HG03565 (cell line): ENCODE results near the gene DCST1.

ENCODE experiments used
- ATAC-seq: cut with Tn5 transposase; IDR thresholded peaks from one replicate; pipeline ENCODE4 v1.9.1; 2021; ENCODE audit warnings: mild to moderate bottlenecking, moderate library complexity; ENCODE audit not compliant: unreplicated experiment

Gene DCST1

DNA sequence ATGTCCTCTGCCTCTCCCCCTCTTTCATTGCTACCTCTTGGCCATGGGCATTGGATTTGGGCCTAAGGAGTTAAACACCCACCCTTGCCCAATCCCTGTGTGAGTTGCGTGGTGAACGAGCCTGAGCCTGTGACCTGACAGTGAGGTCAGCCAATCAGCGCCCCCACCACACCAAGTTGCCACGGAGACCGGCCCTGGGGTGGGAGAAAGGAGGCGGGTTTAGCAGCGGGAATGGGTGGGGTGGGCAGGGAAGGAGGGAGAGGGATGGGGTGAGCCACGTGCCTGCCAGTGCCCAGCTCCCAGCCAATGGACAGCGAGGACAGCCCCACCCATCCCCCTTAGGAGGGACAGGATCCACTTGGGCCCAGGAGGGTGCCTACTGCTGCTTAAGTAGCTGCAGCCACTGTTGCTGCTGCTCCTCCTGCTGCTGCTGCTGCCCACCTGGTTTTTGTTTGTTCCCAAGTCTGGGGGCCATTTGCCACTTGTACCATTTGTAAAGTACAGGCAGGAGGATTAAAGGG lies 21.5 kb upstream of the DCST1 start:
- ATAC-seq = no peak

DNA sequence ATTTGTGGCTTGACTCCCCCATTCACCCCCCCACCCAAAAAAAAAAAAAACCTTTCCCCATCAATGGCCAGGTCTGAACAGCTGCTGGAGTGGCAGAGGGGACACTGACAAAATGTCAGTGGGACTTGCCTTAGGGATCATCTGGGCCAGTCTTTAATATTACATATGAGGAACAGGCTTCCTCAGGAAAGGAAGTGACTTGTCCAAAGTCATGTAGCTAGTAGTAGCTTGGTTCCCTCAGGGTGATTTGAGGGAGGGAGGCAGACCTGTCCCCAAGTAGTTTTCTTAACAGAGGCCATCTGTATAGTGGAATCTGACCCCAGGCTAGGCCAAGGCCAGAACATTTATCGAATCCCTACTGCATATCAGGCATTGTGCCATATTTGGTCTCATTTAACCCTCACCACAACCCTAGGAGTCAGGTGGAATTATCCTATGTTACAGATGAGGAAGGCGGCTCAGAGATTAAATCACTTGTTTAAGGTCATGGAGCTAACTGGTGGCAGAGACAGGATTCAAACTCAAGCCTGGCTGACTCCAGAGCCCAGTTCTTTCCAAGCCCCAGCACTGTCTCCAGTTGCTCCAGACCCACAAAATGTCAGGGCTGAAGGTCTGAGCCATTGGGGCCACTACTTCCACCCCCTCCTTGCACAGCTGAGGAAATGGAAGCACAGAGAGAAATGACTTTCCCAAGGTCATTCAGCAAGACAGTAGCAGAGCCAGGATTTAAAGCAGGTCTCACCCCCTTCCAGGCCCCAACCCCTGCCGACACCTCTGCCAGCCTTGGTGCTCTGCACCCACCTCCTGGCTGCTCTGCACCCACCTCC lies 20.6 kb upstream of the DCST1 start:
- no peak for ATAC-seq

GRCh38 chr1:155013632-155014031 lies 20.0 kb upstream of the DCST1 start:
- ATAC-seq = no peak

DNA sequence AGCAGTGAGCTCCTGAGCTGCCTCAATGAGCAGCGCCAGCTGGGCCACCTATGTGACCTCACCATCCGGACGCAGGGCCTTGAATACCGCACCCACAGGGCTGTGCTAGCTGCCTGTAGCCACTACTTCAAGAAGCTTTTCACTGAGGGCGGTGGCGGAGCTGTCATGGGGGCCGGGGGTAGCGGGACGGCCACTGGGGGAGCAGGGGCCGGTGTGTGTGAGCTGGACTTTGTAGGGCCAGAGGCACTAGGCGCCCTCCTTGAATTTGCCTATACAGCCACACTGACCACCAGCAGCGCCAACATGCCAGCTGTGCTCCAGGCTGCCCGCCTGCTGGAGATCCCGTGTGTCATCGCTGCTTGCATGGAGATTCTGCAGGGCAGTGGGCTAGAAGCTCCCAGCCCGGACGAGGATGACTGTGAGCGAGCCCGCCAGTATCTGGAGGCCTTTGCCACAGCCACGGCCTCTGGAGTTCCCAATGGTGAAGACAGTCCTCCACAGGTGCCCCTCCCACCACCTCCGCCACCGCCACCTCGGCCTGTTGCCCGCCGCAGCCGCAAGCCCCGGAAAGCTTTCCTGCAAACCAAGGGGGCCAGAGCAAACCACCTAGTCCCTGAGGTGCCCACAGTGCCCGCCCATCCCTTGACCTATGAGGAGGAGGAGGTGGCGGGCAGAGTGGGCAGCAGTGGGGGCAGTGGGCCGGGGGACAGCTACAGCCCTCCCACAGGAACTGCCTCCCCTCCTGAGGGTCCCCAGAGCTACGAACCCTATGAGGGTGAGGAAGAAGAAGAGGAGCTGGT lies 18.7 kb upstream of the DCST1 start:
- no peak for ATAC-seq

GRCh38 chr1:155015527-155016230 lies 17.9 kb upstream of the DCST1 start:
- ATAC-seq = no peak

GRCh38 chr1:155016231-155016831 lies 17.3 kb upstream of the DCST1 start:
- no peak for ATAC-seq

- ATAC-seq = peak; percentile 74
These were observed 16.3 kb upstream of the DCST1 start for GRCh38 chr1:155017041-155017945.

DNA sequence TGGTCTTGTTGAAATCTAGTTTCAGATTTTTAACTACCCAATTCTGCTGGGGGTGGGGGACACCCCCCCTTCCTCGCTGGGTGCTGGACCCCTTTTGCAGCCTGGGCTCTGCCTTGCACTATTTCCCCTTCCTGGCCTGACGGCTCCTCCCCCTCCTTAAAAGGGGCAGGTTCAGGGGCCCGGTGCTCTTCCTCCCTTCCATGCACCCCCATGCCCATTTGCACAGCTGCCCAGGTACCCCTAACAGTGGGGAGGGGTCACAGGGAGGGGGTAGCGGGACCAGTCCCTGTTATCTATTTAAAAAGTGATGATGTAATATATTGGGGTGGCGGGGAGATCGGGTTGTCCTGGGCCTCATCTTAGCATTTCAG lies 15.7 kb upstream of the DCST1 start:
- no peak for ATAC-seq

GRCh38 chr1:155018617-155019348 lies 14.8 kb upstream of the DCST1 start:
- ATAC-seq = no peak

DNA sequence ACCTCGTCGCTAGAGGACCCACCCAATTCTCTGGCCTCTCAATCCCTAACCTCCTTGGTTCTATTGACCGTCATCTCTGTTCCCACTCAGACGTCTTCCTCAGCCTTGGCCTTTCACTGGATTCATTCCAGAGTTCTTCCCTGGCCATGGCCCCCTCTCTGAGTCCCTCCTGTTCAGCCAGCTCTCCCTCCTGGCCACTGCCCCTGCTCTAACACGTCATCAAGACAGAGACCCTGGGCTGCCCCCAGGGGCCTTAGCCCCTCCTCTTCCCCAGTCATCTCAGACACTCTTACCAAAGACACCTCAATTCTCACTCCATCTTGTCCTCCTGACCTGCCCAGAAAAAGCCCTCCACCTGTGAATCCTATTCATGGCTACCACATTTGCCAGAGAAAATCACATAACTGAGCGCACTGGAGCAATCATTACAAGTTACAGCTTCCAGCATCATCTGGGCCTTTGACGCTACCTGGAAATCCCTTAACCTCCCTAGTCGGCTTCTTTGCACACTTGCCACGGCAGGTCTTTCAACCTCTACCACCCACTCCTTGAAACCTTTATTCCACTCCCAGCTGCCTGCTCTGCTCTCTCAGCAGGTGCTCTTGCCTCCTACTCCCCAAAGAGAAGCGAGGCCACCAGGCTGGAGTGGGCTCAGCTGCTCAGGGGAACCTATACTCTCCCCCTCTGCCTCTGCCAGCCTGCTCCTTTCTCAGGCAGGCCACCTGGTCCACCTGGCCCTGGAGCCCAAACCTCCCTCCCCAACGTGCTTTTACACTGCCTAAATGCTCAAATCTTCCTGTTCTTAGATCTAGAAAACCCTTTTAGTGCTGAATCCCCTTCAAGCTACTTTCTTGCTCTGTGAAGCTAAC lies 14.0 kb upstream of the DCST1 start:
- no peak for ATAC-seq

DNA sequence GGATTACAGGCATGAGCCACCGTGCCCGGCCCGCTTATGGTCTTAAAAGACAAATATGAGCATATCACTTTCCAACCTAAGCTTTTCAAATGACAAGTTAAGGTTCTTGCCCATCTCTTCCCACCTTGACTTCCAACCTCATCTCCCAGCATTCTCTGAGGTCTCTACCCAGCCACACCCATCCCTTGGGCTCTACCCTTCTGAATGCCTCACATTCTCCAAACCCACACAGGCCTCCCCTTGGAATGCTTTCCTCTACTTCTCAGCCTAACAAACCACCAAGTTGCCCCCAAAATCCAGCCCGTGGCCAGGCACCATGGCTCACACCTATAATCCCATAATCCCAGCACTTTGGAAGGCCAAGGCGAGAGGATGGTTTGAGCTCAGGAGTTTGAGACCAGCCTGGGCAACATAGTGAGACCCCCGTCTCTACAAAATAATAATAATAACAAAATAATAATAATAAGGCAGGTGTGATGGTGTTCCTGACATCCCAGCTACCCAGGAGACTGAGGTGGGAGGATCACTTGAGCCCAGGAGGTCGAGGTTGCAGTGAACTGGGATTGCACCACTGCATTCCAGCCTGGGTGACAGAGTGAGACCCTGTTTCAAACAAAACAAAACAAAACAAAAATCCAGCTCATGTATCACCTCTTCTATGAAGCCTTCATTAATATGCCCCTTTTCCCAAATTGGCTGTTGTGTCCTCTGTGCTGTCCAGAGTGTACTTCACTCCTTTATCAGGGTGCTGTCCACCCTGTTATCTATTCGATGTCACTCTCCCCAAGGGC lies 11.3 kb upstream of the DCST1 start:
- ATAC-seq = no peak

- no peak for ATAC-seq
These were observed 10.7 kb upstream of the DCST1 start for GRCh38 chr1:155022927-155023236.

DNA sequence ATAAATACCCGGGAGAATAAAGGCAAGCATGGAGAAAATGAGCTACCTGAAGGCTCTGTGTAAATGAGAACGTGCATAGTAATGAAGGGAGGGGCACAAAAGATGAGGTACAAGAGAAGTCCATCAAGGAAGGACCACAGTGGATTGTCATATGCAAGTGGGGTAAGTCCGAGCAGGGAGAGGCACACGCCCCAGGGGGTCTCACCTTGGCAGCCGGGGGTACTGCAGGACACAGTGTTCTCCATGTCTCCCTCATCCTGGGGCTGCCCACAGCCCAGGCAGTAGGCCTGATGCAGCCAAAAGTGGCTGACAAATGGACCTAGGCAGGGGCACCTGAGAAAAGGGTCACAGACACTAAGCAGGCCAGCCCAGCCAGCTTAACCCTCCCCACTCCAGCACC lies 10.0 kb upstream of the DCST1 start:
- no peak for ATAC-seq

DNA sequence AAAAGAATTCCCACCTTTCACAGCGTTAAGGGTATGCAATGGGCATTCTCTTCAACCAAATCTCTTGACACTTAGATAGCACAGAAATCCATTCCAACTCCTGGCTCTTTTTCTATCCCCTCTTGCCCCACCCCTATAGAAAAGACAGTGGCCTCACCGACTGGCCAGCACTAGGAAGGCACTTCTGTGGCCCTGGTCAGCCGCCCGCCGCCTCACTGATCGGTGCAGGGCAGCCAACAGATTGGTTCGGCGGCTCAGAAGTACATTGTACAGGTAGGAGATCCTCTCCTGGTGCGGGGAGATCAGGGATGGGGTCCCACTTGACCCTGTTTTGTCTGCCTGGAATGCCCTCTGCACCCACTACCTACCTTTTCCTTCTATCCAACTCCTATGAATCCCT lies 9.3 kb upstream of the DCST1 start:
- ATAC-seq = no peak

- no peak for ATAC-seq
These were observed 7.5 kb upstream of the DCST1 start for GRCh38 chr1:155026154-155026553.

- ATAC-seq = no peak
These were observed 7.0 kb upstream of the DCST1 start for GRCh38 chr1:155026588-155026987.

- no peak for ATAC-seq
These were observed 3.9 kb upstream of the DCST1 start for GRCh38 chr1:155029513-155030242.
